Loucy (cell line): ENCODE results near the gene B3GALNT1.
A peak's percentile ranks its signal among the peaks of the same experiment; 100 is the strongest.

Experiments
- H2AFZ ChIP-seq: fragments of 200-600 bp; sonication (generic); 2 replicates; pipeline ENCODE4 v1.6.0; 2016; ENCODE audit warnings: antibody characterized with exemption, mild to moderate bottlenecking, low read length, moderate library complexity
- H3F3A ChIP-seq: fragments of 200-600 bp; 2 replicates; pipeline ENCODE4 v1.6.0; 2016; ENCODE audit warnings: antibody characterized with exemption, low read depth, mild to moderate bottlenecking
- H3K27me3 ChIP-seq: fragments of 200-600 bp; sonication (generic); 2 replicates; pipeline ENCODE4 v1.6.1; 2014; ENCODE audit warnings: low read length, mild to moderate bottlenecking; ENCODE audit not compliant: insufficient read depth, poor library complexity, severe bottlenecking
- H3K36me3 ChIP-seq: fragments of 200-600 bp; sonication (generic); 2 replicates; pipeline ENCODE4 v1.6.1; 2016; ENCODE audit warnings: low read length; ENCODE audit not compliant: insufficient read depth
- H3K4me1 ChIP-seq: fragments of 200-600 bp; sonication (generic); 2 replicates; pipeline ENCODE4 v1.5.1; 2014; ENCODE audit warnings: low read length, mild to moderate bottlenecking; ENCODE audit not compliant: insufficient read depth, poor library complexity, severe bottlenecking
- H3K4me2 ChIP-seq: fragments of 200-600 bp; sonication (generic); 2 replicates; pipeline ENCODE4 v1.6.0; 2014; ENCODE audit warnings: antibody characterized with exemption, low read length, low read depth, mild to moderate bottlenecking; ENCODE audit not compliant: poor library complexity, severe bottlenecking
- H3K4me3 ChIP-seq: fragments of 200-600 bp; sonication (generic); 2 replicates; pipeline ENCODE4 v1.5.1; 2014; ENCODE audit warnings: low read length, mild to moderate bottlenecking, mixed read lengths; ENCODE audit not compliant: poor library complexity, severe bottlenecking
- H3K79me2 ChIP-seq: fragments of 200-600 bp; sonication (generic); 2 replicates; pipeline ENCODE4 v1.6.1; 2014; ENCODE audit warnings: low read length; ENCODE audit not compliant: insufficient read depth
- H3K9ac ChIP-seq: fragments of 200-600 bp; sonication (generic); 2 replicates; pipeline ENCODE4 v1.6.0; 2014; ENCODE audit warnings: mild to moderate bottlenecking, low read depth, low read length, moderate library complexity; ENCODE audit not compliant: poor library complexity, severe bottlenecking
- H3K9me2 ChIP-seq: fragments of 200-600 bp; sonication (generic); replicated peaks from 2 replicates; pipeline ENCODE4 v1.6.1; 2016; ENCODE audit warnings: low read depth, low read length, mixed read lengths
- H3K9me3 ChIP-seq: fragments of 200-600 bp; sonication (generic); 2 replicates; pipeline ENCODE4 v1.6.1; 2014; ENCODE audit warnings: mild to moderate bottlenecking, antibody characterized with exemption, low read length, low read depth; ENCODE audit not compliant: insufficient read depth
- H4K20me1 ChIP-seq: fragments of 200-600 bp; sonication (generic); 2 replicates; pipeline ENCODE4 v1.6.0; 2014; ENCODE audit warnings: antibody characterized with exemption, low read length, mild to moderate bottlenecking; ENCODE audit not compliant: insufficient read depth, poor library complexity, severe bottlenecking
- EZH2phosphoT487 ChIP-seq: fragments of 200-600 bp; IDR thresholded peaks from 2 replicates; pipeline ENCODE4 v1.6.1; 2018; ENCODE audit warnings: antibody characterized with exemption, mild to moderate bottlenecking, moderate library complexity, borderline replicate concordance
- TF ChIP-seq, protein P1 (sequence below): fragments of 200-600 bp; sonication (generic); conservative IDR thresholded peaks from 2 replicates; pipeline ENCODE4 v1.5.1; 2014; ENCODE audit warnings: mild to moderate bottlenecking, antibody characterized with exemption, low read length

B3GALNT1 gene

DNA sequence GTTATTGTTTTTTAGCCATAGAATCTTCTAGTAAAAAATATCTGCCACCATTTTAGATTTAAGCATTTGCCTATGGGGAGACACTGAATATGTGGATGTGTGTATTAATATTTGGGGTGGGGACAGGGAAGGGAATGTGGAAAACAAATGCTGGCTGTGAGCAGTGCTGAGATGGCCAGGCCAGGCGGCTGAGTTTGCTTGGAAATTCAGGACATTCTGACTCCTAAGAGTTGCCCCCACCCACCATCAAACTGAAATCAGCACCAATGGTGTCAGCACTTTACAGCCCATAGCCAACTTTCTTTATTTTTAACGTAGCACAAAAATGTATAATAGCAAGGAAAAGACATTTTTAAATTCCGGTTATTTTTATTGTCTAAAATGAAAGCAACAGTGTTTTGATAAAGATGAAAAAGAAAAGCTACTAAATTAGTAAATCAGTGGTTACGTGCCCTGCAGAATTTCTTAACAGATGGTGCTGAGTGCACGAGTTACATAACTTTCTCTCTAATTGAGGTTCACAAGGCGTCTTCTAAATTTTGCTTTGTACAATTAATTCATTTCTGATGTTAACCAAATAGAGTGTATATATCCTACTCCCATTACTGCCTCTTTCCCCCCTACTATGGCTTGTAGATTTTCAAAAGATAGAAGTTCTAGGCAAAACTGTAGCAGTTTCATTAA, 34.0 kb downstream of the B3GALNT1 start:
- H4K20me1 ChIP-seq, result no peaks in the 10 kb centered on the region
- peak overlapping the region; percentile 69 for H3K9ac ChIP-seq
- no peaks in the 10 kb centered on the region for H3K79me2 ChIP-seq
- peak overlapping the region; percentile 75 for H3K4me2 ChIP-seq
- H3K36me3 ChIP-seq, result no peaks in the 10 kb centered on the region
- H3F3A ChIP-seq, result peaks cover 12% of the 10 kb centered on the region; the same call in 1 of the 2 replicates
- no peaks in the 10 kb centered on the region for H3K9me2 ChIP-seq
- TF ChIP-seq EZH2phosphoT487, result no peak
- TF ChIP-seq, protein P1, sequence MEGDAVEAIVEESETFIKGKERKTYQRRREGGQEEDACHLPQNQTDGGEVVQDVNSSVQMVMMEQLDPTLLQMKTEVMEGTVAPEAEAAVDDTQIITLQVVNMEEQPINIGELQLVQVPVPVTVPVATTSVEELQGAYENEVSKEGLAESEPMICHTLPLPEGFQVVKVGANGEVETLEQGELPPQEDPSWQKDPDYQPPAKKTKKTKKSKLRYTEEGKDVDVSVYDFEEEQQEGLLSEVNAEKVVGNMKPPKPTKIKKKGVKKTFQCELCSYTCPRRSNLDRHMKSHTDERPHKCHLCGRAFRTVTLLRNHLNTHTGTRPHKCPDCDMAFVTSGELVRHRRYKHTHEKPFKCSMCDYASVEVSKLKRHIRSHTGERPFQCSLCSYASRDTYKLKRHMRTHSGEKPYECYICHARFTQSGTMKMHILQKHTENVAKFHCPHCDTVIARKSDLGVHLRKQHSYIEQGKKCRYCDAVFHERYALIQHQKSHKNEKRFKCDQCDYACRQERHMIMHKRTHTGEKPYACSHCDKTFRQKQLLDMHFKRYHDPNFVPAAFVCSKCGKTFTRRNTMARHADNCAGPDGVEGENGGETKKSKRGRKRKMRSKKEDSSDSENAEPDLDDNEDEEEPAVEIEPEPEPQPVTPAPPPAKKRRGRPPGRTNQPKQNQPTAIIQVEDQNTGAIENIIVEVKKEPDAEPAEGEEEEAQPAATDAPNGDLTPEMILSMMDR, result no peak
- peak overlapping the region; percentile 55 for H3K4me3 ChIP-seq
- H2AFZ ChIP-seq, result no peak overlapping the region
- peaks cover 71% of the 10 kb centered on the region for H3K4me1 ChIP-seq
- H3K9me3 ChIP-seq, result no peaks in the 10 kb centered on the region
- no peaks in the 10 kb centered on the region for H3K27me3 ChIP-seq

DNA sequence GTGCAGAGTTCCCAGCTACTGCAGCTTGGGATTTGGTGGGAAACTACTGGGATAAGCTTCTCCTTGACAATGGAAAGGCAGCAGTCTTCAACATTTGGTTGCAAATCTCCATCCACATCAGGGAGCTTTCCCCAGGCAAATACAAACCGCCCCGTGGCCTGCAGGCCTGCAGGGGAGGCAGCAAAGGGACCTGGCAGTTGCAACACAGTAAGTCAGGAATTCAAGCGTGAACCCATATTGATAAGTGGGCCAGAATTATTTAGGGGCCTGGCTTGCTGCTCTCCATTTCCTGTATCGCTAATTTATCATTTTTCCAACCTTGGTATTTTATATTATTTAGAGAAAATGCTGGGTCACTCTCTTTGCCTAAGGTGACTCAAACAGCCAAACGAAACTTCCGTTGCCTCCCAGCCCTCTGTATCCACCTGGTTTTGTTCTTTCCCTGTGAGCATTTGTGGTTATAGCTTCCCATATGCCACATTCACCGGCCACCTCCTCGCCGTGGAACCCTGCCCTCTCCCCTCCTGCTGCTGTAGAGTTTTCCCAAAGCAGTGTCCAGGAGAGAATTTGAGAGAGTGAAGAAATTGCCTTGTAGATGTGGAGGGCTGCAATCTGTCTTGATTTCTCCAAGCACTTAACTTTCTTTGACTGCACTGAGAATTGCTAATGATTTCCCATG, 34.8 kb downstream of the B3GALNT1 start:
- Histone ChIP-seq H4K20me1 (no peaks in the 10 kb centered on the region), H3K9ac (peak overlapping the region; percentile 69)

DNA sequence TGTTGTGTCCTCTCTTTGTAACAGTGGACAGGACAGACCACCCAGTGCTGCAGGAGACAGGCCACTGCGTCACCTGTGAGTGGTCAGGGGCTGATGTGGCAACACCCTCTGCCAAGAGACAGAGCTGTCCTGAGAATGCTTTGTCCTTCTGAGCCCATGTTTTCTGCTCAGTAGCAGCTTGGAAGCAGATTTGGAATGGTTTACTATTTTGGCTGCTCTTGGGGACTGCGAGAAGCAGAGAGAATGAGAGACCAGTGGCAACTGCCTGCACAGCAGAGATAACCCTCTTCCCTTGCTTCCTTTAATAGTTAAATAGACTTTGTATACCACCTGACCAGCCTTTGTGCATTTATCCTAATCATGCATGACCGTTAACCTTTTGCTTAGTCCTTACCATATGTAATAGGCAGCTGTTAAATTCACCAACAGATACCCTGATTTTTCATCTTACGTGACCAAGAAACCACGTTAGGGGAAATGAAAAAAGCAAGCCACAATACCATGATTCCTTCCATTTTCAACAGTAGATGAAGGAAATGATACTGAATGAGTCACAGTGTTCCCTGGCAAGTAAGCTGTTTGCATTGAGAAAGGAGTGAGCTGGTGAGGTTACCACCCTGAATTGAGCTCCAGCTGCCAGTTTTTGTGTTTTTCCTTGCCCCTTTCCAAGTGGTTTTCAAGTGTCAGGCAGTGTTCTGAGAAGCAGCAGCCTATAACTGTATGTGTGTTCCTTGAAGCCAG, 35.5 kb downstream of the B3GALNT1 start:
- Histone ChIP-seq H3K9me3 (no peaks in the 10 kb centered on the region), H3K9ac (peak overlapping the region; percentile 69), H3K36me3 (no peaks in the 10 kb centered on the region), H3K4me1 (peaks cover 74% of the 10 kb centered on the region), H3K79me2 (no peaks in the 10 kb centered on the region), H4K20me1 (no peaks in the 10 kb centered on the region), H3F3A (peaks cover 12% of the 10 kb centered on the region; the same call in 1 of the 2 replicates), H2AFZ (no peak overlapping the region), H3K4me2 (peak overlapping the region; percentile 75), H3K9me2 (no peaks in the 10 kb centered on the region), H3K27me3 (no peaks in the 10 kb centered on the region), H3K4me3 (peak overlapping the region; percentile 55)
- TF ChIP-seq EZH2phosphoT487, result no peak
- TF ChIP-seq, protein P1, result no peak

More for the DNA sequence above, 34.8 kb downstream of the B3GALNT1 start:
- Histone ChIP-seq H3K9me2 (no peaks in the 10 kb centered on the region), H3K4me2 (peak overlapping the region; percentile 75), H3K36me3 (no peaks in the 10 kb centered on the region), H3K9me3 (no peaks in the 10 kb centered on the region), H3K27me3 (no peaks in the 10 kb centered on the region), H3K4me3 (peak overlapping the region; percentile 55), H3K4me1 (peaks cover 70% of the 10 kb centered on the region), H3K79me2 (no peaks in the 10 kb centered on the region), H3F3A (peaks cover 12% of the 10 kb centered on the region; the same call in 1 of the 2 replicates), H2AFZ (no peak overlapping the region)
- TF ChIP-seq, protein P1, result no peak
- no peak for TF ChIP-seq EZH2phosphoT487
